ENCODE results near the gene UBA52. TPM values are rescaled to one million over a fixed set of nuclear protein-coding genes. Genes with fewer than 3 reads are reported as not detected.

Gene UBA52
- total RNA-seq, 1 donor from 2014 or later, result 747 TPM

DNA sequence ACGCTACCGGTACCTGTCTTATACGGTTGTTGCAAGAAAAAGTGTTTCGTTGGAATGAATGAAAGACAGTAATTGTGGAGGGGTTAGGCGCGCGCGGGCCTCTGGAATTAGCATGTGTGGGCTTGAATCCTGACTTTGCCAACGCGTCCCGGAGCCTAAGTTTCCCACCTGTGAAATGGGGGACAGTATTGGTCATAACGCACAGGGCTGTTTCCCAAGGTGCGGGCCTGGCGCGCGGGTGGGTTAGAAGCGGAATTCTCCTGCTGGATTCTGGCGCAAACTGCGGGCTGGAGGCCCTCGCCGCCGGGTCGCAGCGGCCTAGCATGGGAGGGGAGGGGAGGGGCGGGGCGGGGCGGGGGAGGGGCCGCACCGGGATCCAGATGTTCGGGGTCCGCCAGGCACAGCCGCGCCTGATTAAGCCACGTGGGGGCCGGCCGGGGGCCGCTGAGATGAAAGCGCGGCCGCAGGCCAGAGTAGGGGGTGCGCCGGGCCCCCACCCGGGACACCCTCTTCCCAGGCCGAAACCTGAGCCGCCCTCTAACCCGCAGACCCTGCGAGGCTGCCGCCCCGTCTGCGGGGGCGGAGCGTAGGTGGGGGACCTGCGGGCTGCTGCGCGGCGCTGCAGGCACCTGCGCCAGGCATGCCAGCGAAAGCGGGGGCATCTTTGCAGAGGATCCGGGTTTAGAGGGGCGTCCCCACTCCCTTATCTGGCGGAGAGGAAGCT, 39.8 kb downstream of the UBA52 start:
- Histone ChIP-seq H3K27ac (no peak overlapping the region), H3K4me3 (no peak overlapping the region), H3K9me3 (no peaks in the 10 kb centered on the region), H3K27me3 (peaks cover 15% of the 10 kb centered on the region), H3K36me3 (no peaks in the 10 kb centered on the region), H3K4me1 (peaks cover 43% of the 10 kb centered on the region)
- no peak for TF ChIP-seq CTCF (IDR thresholded peaks at IDR 0.05)
- DNase-seq (ENCODE audit: extremely low spot score in 2 of 2), result no peak
- intact Hi-C loops (cut with DNase I), result no loop called here

GRCh38 chr19:18612051-18612771, 40.6 kb downstream of the UBA52 start:
- H3K27ac ChIP-seq, result no peak overlapping the region
- no peaks in the 10 kb centered on the region for H3K36me3 ChIP-seq
- TF ChIP-seq CTCF (IDR thresholded peaks at IDR 0.05), result no peak
- no peak for TF ChIP-seq POLR2A (IDR thresholded peaks at IDR 0.05)
- no peak for TF ChIP-seq POLR2AphosphoS5 (IDR thresholded peaks at IDR 0.05; ENCODE audit: insufficient read depth in 1 of 2, low read depth in 1 of 2)
- no peaks in the 10 kb centered on the region for H3K9me3 ChIP-seq
- DNase-seq (ENCODE audit: extremely low spot score in 2 of 2), result no peak
- intact Hi-C loops (cut with DNase I), result no loop called here
- peaks cover 15% of the 10 kb centered on the region for H3K27me3 ChIP-seq
- H3K4me1 ChIP-seq, result peaks cover 39% of the 10 kb centered on the region
- peak overlapping the region; percentile 40 to 65 for H3K4me3 ChIP-seq

- peak within 1 kb of the TSS; percentile 40 to 65 for H3K4me3 ChIP-seq
- no peaks in the 10 kb centered on the region for H3K36me3 ChIP-seq
- H3K27me3 ChIP-seq, result peaks cover 15% of the 10 kb centered on the region
Observed at GRCh38 chr19:18612772-18613588, 41.3 kb downstream of the UBA52 start, which contains the start of gene TMEM59L. TMEM59L (plus strand) TSS chr19:18612870; CDS start chr19:18612959, 89 bp downstream.

GRCh38 chr19:18613589-18614234, 42.1 kb downstream of the UBA52 start:
- DNase-seq (ENCODE audit: extremely low spot score in 2 of 2), result no peak
- no peak for TF ChIP-seq CTCF (IDR thresholded peaks at IDR 0.05)
- Histone ChIP-seq H3K4me1 (peaks cover 30% of the 10 kb centered on the region), H3K9me3 (no peaks in the 10 kb centered on the region), H3K4me3 (no peak overlapping the region), H3K27ac (no peak overlapping the region), H3K36me3 (no peaks in the 10 kb centered on the region), H3K27me3 (peaks cover 15% of the 10 kb centered on the region)
- intact Hi-C loops (cut with DNase I), result no loop called here

More at GRCh38 chr19:18612772-18613588, 41.3 kb downstream of the UBA52 start, which contains the start of gene TMEM59L:
- Histone ChIP-seq H3K27ac (no peak within 1 kb of the TSS), H3K9me3 (no peaks in the 10 kb centered on the region), H3K4me1 (peaks cover 32% of the 10 kb centered on the region)
- no peak for TF ChIP-seq CTCF (IDR thresholded peaks at IDR 0.05)
- no peak for TF ChIP-seq POLR2AphosphoS5 (IDR thresholded peaks at IDR 0.05; ENCODE audit: insufficient read depth in 1 of 2, low read depth in 1 of 2)
- no peak for TF ChIP-seq POLR2A (IDR thresholded peaks at IDR 0.05)
- DNase-seq (ENCODE audit: extremely low spot score in 2 of 2), result no peak
- intact Hi-C loops (cut with DNase I), result no loop called here
